Pancreas (tissue), 10 donors: Measurements from ENCODE around the gene CSAG1. TPM values are rescaled to one million over a fixed set of nuclear protein-coding genes. Genes with fewer than 3 reads are reported as not detected.
A peak's percentile ranks its signal among the peaks of the same experiment; 100 is the strongest.
"Not testable (repeated sequence)": the region's sequence is repeated elsewhere in the genome, so short reads cannot be mapped to it uniquely, and the experiment has no call there.

Experiments used
- ATAC-seq, 4 donors: fragments of 200-7000 bp; cut with Tn5 transposase; one replicate each; pipeline versions ENCODE4 v1.8.0 to v1.9.1; 2020; ENCODE audit warnings: mild to moderate bottlenecking in 4 of 4, moderate library complexity in 4 of 4
- DNase-seq, 6 donors: peaks; one replicate each; pipeline ENCODE4 v3.0.0-alpha.2; 2020
- FAIRE-seq: peaks from 2 replicates; lab custom pipeline; 2012; peaks lifted over from hg19 to GRCh38; lab: Jason Lieb, UNC
- H3K27ac ChIP-seq, 4 donors: fragments of 200-600 bp; sonication (generic); 1 replicate in 3 of 4; 2 replicates in 1 of 4; pipeline versions ENCODE4 v1.5.0 to v1.8.0; 2020
- H3K27me3 ChIP-seq, 4 donors: fragments of 200-600 bp; one replicate each; pipeline ENCODE4 v1.8.0; 2021
- H3K36me3 ChIP-seq, 3 donors: fragments of 200-600 bp; sonication (generic) in 1 of 3; one replicate each; pipeline versions ENCODE4 v1.5.0 to v1.8.0; 2020 to 2021
- H3K4me1 ChIP-seq, 3 donors: fragments of 200-600 bp; one replicate each; pipeline ENCODE4 v1.8.0; 2021
- H3K4me3 ChIP-seq, 4 donors: fragments of 200-600 bp; sonication (generic) in 2 of 4; one replicate each; pipeline versions ENCODE4 v1.5.0 to v1.8.0; 2020 to 2021
- H3K9me3 ChIP-seq, 4 donors: fragments of 200-600 bp; one replicate each; pipeline ENCODE4 v1.8.0; 2021
- WGBS, 2 donors: extraction: QIAGEN DNeasy Blood & Tissue Kit; methylation state at CpG; one replicate each; pipeline ENCODE4 v1.1.7; 2013; 5-methylcytosine and 5-hydroxymethylcytosine counted together
- intact Hi-C, 3 donors: fragments of 100-400 bp; cut with DNase I; formaldehyde crosslinking; loops; one replicate each; pipeline versions ENCODE4 v1.11.1 to v1.14.2; 2022
- polyA plus RNA-seq, 2 donors: library from polyadenylated mRNA; stranded (reverse); fragments of 200-250 nt; gene quantifications; one replicate each; pipeline ENCODE4 v1.2.3, GENCODE V29; 2013
- total RNA-seq, 6 donors: library from RNA; stranded (reverse); fragmentation: NEBNext Ultra II Directional in 4 of 6; extraction: Animal tissue kit (Norgen Biotek cat#: 25700) in 4 of 6; gene quantifications; one replicate each; pipeline versions ENCODE4 v1.2.1 to v1.2.4, GENCODE V29; 2021 to 2023
- TF ChIP-seq, protein P1 (sequence below), 4 donors: fragments of 200-600 bp; sonication (generic) in 3 of 4; IDR thresholded peaks; one replicate each; pipeline versions ENCODE4 v1.5.0 to v1.8.0; 2021; ENCODE audit warnings: antibody characterized with exemption in 4 of 4
- donor health status: healthy with polysubstance abuse.
- donor health status: DM: no; HTN: no; CAD: no; lungs with moderate emphysema.
- donor health status: DM: no; HTN: no; CAD: no.
- donor health status: control.
- donor health status: control.
- donor health status: Bipolar disorder and iron deficiency.
- donor health status: DM: yes; HTN: yes; CAD: no.
- donor health status: DM: no; HTN: no; CAD: no.
- donor health status: DM: no; HTN: no; CAD: no.
- donor health status: DM: yes; HTN: yes; CAD: no.

The CSAG1 gene
- total and polyA plus RNA-seq, 8 donors = not detected

DNA sequence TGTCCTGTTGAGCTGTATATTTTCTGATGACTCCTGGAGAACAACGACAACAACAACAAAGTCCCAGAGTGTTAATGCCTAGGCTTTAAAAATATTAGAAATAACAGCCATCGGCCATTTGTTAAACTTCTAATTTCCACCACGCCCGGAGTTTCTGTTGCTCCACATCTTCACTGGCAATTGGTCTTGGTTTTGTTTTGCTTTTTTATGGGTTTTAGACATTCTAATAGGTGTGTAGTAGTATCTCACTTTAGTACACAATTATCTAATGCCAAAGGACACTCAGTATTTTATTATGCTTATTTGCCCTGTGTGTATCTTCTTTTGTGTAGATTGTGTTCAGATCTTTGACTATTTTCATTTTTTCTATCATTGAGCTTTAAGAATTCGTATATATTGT is 5.0 kb upstream of the CSAG1 start:
- Histone ChIP-seq H3K4me1 (no peaks in the 10 kb centered on the region), H3K27me3 (no peaks in the 10 kb centered on the region), H3K9me3 (no peaks in the 10 kb centered on the region), H3K27ac (no peak overlapping the region), H3K36me3 (no peaks in the 10 kb centered on the region), H3K4me3 (no peak overlapping the region)
- DNase-seq = no peak
- intact Hi-C loops = no loop called here
- TF ChIP-seq, protein P1, sequence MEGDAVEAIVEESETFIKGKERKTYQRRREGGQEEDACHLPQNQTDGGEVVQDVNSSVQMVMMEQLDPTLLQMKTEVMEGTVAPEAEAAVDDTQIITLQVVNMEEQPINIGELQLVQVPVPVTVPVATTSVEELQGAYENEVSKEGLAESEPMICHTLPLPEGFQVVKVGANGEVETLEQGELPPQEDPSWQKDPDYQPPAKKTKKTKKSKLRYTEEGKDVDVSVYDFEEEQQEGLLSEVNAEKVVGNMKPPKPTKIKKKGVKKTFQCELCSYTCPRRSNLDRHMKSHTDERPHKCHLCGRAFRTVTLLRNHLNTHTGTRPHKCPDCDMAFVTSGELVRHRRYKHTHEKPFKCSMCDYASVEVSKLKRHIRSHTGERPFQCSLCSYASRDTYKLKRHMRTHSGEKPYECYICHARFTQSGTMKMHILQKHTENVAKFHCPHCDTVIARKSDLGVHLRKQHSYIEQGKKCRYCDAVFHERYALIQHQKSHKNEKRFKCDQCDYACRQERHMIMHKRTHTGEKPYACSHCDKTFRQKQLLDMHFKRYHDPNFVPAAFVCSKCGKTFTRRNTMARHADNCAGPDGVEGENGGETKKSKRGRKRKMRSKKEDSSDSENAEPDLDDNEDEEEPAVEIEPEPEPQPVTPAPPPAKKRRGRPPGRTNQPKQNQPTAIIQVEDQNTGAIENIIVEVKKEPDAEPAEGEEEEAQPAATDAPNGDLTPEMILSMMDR (IDR thresholded peaks at IDR 0.05) = no peak
- 75 to 77% methylated on average over 5 of the region's 5 CpGs for WGBS, 2 donors
- no peak for ATAC-seq
- no peak for FAIRE-seq

DNA sequence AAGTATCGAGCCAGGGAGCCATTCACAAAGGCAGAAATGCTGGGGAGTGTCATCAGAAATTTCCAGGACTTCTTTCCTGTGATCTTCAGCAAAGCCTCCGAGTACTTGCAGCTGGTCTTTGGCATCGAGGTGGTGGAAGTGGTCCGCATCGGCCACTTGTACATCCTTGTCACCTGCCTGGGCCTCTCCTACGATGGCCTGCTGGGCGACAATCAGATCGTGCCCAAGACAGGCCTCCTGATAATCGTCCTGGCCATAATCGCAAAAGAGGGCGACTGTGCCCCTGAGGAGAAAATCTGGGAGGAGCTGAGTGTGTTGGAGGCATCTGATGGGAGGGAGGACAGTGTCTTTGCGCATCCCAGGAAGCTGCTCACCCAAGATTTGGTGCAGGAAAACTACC is 3.0 kb upstream of the CSAG1 start:
- H3K4me1 ChIP-seq, FAIRE-seq, H3K4me3 ChIP-seq, H3K27ac ChIP-seq, intact Hi-C loops, H3K27me3 ChIP-seq, ATAC-seq, H3K9me3 ChIP-seq, H3K36me3 ChIP-seq: not testable (repeated sequence)
- peak in 1 of 6 donors; percentile 18 for DNase-seq
- 70 to 74% methylated on average over 12 of the region's 12 CpGs for WGBS, 2 donors

DNA sequence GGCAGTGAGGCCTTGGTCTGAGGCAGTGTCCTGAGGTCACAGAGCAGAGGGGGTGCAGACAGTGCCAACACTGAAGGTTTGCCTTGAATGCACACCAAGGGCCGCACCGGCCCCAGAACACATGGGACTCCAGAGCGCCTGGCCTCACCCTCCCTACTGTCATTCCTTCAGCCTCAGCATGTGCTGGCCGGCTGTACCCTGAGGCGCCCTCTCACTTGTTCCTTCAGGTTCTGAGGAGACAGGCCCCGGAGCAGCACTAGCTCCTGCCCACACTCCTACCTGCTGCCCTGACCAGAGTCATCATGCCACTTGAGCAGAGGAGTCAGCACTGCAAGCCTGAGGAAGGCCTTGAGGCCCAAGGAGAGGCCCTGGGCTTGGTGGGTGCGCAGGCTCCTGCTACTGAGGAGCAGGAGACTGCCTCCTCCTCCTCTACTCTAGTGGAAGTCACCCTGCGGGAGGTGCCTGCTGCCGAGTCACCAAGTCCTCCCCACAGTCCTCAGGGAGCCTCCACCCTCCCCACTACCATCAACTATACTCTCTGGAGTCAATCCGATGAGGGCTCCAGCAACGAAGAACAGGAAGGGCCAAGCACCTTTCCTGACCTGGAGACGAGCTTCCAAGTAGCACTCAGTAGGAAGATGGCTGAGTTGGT is 2.5 kb upstream of the CSAG1 start:
- ATAC-seq (no peak), FAIRE-seq (no peak), DNase-seq (peak in 2 of 6 donors; percentile 7 to 43)

DNA sequence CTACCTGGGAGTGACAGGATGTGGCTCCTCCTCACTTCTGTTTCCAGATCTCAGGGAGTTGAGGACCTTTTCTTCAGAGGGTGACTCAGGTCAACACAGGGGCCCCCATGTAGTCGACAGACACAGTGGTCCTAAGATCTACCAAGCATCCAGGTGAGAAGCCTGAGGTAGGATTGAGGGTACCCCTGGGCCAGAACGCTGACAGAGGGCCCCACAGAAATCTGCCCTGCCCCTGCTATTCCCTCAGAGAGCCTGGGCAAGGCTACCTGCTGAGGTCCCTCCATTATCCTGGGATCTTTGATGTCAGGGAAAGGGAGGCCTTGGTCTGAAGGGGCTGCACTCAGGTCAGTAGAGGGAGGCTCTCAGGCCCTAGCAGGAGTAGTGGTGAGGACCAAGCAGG is 1.6 kb upstream of the CSAG1 start:
- FAIRE-seq = no peak
- no peaks in the 10 kb centered on the region for H3K9me3 ChIP-seq
- H3K27ac ChIP-seq = no peak overlapping the region
- no peak for ATAC-seq
- TF ChIP-seq, protein P1 (IDR thresholded peaks at IDR 0.05) = no peak
- DNase-seq = peak in 1 of 6 donors; percentile 7
- no peaks in the 10 kb centered on the region for H3K27me3 ChIP-seq
- no peaks in the 10 kb centered on the region for H3K4me1 ChIP-seq
- intact Hi-C loops = no loop called here
- no peak overlapping the region for H3K4me3 ChIP-seq
- 49 to 52% methylated on average over 2 of the region's 2 CpGs for WGBS, 2 donors
- no peaks in the 10 kb centered on the region for H3K36me3 ChIP-seq

More for the DNA sequence above, 2.5 kb upstream of the CSAG1 start:
- Histone ChIP-seq H3K9me3 (no peaks in the 10 kb centered on the region), H3K27ac (no peak overlapping the region), H3K4me3 (no peak overlapping the region), H3K4me1 (no peaks in the 10 kb centered on the region), H3K27me3 (no peaks in the 10 kb centered on the region), H3K36me3 (no peaks in the 10 kb centered on the region)
- WGBS, 2 donors = 82 to 85% methylated on average over 12 of the region's 12 CpGs
- intact Hi-C loops = no loop called here
- TF ChIP-seq, protein P1 (IDR thresholded peaks at IDR 0.05) = no peak

DNA sequence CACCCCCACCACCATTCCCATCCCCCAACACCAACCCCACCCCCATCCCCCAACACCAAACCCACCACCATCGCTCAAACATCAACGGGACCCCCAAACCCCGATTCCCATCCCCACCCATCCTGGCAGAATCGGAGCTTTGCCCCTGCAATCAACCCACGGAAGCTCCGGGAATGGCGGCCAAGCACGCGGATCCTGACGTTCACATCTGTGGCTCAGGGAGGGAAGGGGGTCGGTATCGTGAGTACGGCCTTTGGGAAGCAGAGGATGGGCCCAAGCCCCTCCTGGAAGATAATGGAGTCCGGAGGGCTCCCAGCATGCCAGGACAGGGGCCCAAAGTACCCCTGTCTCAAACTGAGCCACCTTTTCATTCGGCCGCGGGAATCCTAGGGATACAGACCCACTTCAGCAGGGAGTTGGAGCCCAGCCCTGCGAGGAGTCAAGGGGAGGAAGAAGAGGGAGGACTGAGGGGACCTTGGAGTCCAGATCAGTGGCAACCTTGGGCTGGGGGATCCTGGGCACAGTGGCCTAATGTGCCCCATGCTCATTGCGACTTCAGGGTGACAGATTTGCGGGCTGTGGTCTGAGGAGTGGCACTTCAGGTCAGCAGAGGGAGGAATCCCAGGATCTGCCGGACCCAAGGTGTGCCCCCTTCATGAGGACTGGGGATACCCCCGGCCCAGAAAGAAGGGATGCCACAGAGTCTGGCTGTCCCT is 780 bp upstream of the CSAG1 start:
- H3K27ac ChIP-seq, H3K4me3 ChIP-seq, H3K4me1 ChIP-seq, H3K27me3 ChIP-seq, ATAC-seq, H3K36me3 ChIP-seq, FAIRE-seq, H3K9me3 ChIP-seq, intact Hi-C loops: not testable (repeated sequence)
- WGBS, 2 donors = 86% methylated on average over 22 of the region's 22 CpGs
- peak in 1 of 6 donors; percentile 22 for DNase-seq

DNA sequence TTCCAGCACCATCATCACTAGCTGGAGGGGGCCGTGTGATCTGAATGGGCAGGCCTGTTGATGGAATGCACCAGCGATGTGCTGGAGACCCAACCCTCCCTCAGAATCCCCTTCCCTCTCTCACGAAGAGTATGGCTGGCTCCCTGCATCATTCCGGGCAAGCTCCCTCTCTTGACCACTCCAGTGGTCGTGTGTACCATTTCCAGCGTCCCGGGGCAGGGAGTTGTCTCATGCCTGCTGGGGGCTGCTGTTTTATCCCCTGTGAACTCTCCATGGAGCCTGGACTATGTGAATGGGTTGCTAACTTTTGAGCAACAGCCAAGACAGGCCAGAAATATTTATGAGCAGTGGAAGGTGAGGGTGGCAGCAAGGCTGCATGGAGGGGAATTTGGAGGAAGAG is 8.1 kb downstream of the CSAG1 start:
- no peak for FAIRE-seq
- Histone ChIP-seq H3K27ac (no peak overlapping the region), H3K4me1 (no peaks in the 10 kb centered on the region), H3K36me3 (no peaks in the 10 kb centered on the region), H3K4me3 (no peak overlapping the region), H3K27me3 (no peaks in the 10 kb centered on the region), H3K9me3 (no peaks in the 10 kb centered on the region)
- intact Hi-C loops = no loop called here
- 53 to 56% methylated on average over 7 of the region's 7 CpGs for WGBS, 2 donors
- peak in 2 of 6 donors; percentile 2 to 17 for DNase-seq
- TF ChIP-seq, protein P1 (IDR thresholded peaks at IDR 0.05) = no peak
- ATAC-seq = no peak

DNA sequence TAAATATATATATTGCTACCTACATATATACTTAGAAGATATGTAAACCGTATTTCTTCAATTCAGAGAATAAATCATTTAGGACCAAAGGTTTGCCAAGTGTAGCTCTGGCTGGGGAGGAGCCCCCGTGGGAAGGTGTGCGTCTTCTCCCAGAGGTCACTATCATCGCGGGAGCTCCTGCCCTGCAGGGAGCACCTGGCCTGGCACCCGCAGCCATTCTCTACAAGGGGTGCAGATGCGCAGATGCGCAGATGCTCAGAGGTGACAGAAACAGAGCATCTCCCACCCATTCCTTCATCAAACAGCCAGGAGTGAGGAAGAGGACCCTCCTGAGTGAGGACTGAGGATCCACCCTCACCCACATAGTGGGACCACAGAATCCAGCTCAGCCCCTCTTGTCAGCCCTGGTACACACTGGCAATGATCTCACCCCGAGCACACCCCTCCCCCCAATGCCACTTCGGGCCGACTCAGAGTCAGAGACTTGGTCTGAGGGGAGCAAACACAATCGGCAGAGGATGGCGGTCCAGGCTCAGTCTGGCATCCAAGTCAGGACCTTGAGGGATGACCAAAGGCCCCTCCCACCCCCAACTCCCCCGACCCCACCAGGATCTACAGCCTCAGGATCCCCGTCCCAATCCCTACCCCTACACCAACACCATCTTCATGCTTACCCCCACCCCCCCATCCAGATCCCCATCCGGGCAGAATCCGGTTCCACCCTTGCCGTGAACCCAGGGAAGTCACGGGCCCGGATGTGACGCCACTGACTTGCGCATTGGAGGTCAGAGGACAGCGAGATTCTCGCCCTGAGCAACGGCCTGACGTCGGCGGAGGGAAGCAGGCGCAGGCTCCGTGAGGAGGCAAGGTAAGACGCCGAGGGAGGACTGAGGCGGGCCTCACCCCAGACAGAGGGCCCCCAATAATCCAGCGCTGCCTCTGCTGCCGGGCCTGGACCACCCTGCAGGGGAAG is 19.4 kb downstream of the CSAG1 start, which contains the start of gene MAGEA2B:
MAGEA2B (plus strand) TSS at position 814 of the 973 bp plus-strand sequence. CDS start 2,479 bp downstream, outside the sequence.
- no CpG with 5 or more reads among the region's 35 CpGs for WGBS, 2 donors
- H3K36me3 ChIP-seq, FAIRE-seq: not testable (repeated sequence)

More for the DNA sequence above, 19.4 kb downstream of the CSAG1 start, which contains the start of gene MAGEA2B:
- ATAC-seq, H3K4me1 ChIP-seq, DNase-seq, H3K27me3 ChIP-seq, intact Hi-C loops, H3K9me3 ChIP-seq, H3K27ac ChIP-seq, H3K4me3 ChIP-seq: not testable (repeated sequence)
